ENCODE data around the gene RPL13.

The RPL13 gene

DNA sequence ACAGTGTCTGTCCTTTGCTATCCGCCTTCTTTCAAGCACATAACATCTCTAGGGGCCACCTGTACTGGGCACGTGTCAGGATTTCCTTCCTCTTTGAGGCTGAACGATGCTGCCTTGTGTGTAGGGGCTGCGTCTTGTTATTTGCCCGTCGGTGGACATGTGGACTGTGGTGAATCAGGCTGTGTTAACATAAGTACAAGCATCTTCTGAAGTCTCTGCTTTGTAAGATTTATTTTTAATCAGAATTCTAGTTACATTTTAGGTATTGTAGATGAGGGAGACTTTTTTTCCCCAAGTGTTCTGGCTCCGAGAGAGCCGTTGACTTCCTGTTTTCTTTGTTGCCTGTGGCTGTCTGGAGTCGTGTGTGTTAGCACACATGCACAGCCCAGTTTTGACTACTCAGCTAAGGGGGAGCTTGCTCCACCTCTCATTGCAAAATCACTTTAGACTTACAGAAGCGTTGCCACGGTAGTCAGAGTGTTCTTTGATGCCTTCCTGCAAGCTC is 26.2 kb upstream of the RPL13 start:
- POLR2A ChIA-PET (ENCODE audit: low non-redundant PET), result no interaction called here
- TF ChIP-seq, protein P1, sequence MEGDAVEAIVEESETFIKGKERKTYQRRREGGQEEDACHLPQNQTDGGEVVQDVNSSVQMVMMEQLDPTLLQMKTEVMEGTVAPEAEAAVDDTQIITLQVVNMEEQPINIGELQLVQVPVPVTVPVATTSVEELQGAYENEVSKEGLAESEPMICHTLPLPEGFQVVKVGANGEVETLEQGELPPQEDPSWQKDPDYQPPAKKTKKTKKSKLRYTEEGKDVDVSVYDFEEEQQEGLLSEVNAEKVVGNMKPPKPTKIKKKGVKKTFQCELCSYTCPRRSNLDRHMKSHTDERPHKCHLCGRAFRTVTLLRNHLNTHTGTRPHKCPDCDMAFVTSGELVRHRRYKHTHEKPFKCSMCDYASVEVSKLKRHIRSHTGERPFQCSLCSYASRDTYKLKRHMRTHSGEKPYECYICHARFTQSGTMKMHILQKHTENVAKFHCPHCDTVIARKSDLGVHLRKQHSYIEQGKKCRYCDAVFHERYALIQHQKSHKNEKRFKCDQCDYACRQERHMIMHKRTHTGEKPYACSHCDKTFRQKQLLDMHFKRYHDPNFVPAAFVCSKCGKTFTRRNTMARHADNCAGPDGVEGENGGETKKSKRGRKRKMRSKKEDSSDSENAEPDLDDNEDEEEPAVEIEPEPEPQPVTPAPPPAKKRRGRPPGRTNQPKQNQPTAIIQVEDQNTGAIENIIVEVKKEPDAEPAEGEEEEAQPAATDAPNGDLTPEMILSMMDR (conservative IDR thresholded peaks at IDR 0.05; ENCODE audit: low read depth), result no peak
- CTCF ChIA-PET, result no interaction called here

DNA sequence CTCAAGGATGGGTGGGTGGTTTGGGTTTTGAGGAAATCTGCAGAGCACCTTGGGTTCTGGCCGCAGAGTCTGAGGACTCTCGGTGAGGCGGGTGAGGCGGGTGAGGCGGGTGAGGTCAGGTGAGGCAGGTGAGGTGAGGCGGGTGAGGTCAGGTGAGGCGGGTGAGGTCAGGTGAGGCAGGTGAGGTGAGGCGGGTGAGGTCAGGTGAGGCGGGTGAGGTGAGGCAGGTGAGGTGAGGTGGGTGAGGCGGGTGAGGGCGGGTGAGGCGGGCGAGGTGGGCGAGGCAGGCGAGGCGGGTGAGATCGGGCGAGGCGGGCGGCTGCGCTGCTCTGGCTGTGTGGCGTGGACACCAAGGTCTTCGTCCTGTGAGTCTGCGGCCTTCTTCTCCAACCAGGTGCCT is 24.1 kb upstream of the RPL13 start:
- ChIA-PET CTCF (no interaction called here), POLR2A (ENCODE audit: low non-redundant PET) (no interaction called here)
- H3K27ac ChIP-seq, result no peak overlapping the region
- TF ChIP-seq, protein P1 (conservative IDR thresholded peaks at IDR 0.05; ENCODE audit: low read depth), result no peak
- DNase-seq (ENCODE audit: low spot score), result no peak

More for the DNA sequence above, 26.2 kb upstream of the RPL13 start:
- no peak for DNase-seq (ENCODE audit: low spot score)
- no peak overlapping the region for H3K27ac ChIP-seq

DNA sequence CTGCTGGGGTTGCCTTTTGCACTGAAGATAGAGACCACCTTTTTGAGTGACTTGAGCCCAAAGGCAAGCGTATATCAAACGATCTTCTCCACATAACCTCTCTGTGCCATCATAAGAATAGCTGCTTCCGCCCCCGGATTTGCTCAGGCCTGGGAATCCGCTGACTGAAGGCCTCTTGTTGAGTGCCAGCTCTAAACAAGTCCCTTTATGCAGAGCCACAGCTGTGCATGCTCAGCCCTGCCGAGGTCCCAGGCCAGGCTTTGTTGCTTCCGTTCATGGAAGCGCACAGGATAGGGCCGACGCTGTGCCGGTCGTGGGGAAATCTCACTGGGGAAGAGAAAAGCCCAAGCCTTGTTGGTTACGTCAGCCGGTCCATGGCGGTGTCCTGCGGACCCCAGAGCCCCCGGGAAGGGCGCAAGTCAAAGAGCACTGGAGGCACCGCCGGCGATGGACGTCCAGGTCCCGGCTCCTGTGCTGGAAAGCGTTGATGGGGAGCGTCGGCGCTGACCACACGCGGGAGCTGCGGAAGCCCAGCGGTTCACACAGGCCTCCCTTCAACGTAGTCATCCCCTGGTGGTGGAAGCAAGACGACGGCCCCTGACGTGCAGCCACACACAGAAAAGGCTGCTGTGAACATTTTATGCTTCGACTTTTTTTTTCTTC is 23.5 kb upstream of the RPL13 start:
- CTCF ChIA-PET, result interaction anchor here (0.7 kb wide), 1 partner anchor 20 kb away, joined by 6 read pairs; no protein-coding TSS in a partner anchor
- TF ChIP-seq, protein P1 (conservative IDR thresholded peaks at IDR 0.05; ENCODE audit: low read depth), result no peak

DNA sequence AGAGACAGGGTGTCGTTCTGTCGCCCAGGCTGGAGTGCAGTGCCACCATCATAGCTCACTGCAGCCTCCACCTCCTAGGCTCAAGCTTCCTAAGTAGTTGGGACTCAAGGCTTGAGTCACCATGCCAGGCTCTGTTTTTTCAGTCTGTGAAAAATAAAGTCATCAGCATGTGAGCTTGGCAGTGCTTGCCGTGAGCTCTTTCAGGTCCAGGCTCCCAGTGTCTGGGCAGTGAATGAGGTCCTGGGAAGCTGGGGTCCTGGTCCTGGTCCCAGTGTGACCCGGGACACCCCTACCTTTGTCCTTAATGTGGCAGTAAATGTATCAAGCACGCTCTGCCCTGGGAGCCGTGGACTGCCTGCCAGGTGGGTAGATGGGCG is 22.9 kb upstream of the RPL13 start:
- POLR2A ChIA-PET (ENCODE audit: low non-redundant PET), result no interaction called here
- no peak overlapping the region for H3K27ac ChIP-seq
- TF ChIP-seq, protein P1 (conservative IDR thresholded peaks at IDR 0.05; ENCODE audit: low read depth), result no peak
- DNase-seq (ENCODE audit: low spot score), result no peak
- CTCF ChIA-PET, result interaction anchor here (0.7 kb wide), 1 partner anchor 19 kb away, joined by 6 read pairs; no protein-coding TSS in a partner anchor

More for the DNA sequence above, 23.5 kb upstream of the RPL13 start:
- DNase-seq (ENCODE audit: low spot score), result no peak
- no peak overlapping the region for H3K27ac ChIP-seq
- POLR2A ChIA-PET (ENCODE audit: low non-redundant PET), result no interaction called here

DNA sequence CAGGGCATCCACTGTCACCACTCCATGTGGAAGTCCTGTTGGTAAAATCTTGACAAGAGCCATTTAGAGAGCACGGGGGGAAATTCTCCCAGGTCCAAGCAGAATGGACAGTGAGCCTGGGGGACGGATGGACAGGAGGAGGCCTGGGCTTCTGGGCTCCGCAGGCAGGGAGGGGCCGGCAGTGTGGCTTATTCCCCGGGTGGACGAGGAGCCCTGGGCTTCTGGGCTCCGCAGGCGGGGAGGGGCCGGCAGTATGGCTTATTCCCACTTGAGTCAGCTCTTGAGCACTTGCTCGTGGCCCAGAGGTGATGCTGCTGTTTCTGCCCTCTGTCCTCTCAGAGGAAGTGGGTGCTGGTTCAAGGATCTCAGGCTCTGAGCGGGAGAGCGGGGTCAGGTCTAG is 22.2 kb upstream of the RPL13 start:
- TF ChIP-seq, protein P1 (conservative IDR thresholded peaks at IDR 0.05; ENCODE audit: low read depth), result no peak
- no peak for DNase-seq (ENCODE audit: low spot score)
- CTCF ChIA-PET, result no interaction called here
- POLR2A ChIA-PET (ENCODE audit: low non-redundant PET), result no interaction called here
- H3K27ac ChIP-seq, result no peak overlapping the region

DNA sequence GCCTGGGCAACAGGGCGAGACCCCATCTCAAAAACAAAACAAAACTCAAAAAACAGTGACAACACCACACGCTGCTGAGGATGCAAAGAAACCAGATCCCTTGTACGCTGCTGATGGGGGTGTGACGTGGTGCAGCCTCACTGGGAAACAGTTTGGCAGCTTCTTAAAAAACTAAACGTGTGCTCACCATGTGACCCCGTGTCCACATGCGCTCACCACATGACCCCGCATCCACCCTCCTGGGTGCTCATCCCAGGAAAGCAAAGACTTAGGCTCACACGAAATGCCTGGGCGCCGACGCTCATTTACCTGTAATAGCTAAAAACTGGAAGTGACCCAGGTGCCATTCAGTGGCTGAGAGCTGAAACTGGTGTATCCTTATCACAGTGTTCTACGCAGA is 19.9 kb upstream of the RPL13 start:
- H3K27ac ChIP-seq, result no peak overlapping the region
- POLR2A ChIA-PET (ENCODE audit: low non-redundant PET), result no interaction called here
- CTCF ChIA-PET, result interaction anchor here (0.6 to 1.6 kb wide), 3 partner anchors 17 to 279 kb away, joined by 3 to 5 read pairs (median 3); no protein-coding TSS in a partner anchor
- no peak for DNase-seq (ENCODE audit: low spot score)
- TF ChIP-seq, protein P1 (conservative IDR thresholded peaks at IDR 0.05; ENCODE audit: low read depth), result no peak
